HG02840 (cell line): ENCODE results near the gene SFMBT2.
"Not testable (repeated sequence)": the region's sequence is repeated elsewhere in the genome, so short reads cannot be mapped to it uniquely, and the experiment has no call there.

Experiments used
- ATAC-seq: cut with Tn5 transposase; IDR thresholded peaks from one replicate; pipeline ENCODE4 v1.9.1; 2021; ENCODE audit warnings: mild to moderate bottlenecking, moderate library complexity, moderate number of reproducible peaks; ENCODE audit not compliant: unreplicated experiment, low FRiP score

The SFMBT2 gene

DNA sequence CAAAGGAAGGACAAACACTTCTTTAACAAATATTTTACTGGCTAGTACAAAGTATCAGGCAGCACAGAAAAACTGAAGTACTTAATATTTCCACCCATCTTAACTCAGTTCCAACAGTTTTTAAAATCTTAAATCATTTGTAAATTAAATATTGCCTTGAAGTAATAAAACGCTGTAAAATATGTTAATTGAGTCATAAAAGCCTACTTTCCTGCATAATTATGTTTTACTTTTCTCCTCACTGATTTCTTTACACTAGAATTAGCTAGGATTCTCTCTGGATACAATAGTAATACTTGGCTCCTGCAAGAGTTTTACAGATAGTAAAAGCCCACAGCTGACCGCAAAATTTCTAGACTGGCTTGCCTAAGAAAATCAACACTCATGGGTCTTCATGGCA is 74.9 kb downstream of the SFMBT2 start:
- ATAC-seq, result no peak

DNA sequence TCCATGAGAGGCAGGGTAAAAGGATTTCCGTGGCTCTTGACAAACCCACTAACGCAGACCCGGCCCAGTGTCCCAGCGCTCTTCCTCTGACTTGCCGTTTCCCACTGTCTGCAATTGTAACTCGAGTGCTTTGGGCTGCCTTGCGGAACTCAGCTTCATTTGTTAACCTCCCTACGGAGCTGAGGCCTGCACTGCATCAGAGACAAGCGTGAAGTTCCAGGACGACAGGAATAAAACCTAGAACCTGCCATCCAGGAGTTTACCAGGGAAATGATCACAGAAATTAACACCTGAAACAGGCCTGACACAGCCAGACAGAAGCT is 76.2 kb downstream of the SFMBT2 start:
- ATAC-seq, result no peak

DNA sequence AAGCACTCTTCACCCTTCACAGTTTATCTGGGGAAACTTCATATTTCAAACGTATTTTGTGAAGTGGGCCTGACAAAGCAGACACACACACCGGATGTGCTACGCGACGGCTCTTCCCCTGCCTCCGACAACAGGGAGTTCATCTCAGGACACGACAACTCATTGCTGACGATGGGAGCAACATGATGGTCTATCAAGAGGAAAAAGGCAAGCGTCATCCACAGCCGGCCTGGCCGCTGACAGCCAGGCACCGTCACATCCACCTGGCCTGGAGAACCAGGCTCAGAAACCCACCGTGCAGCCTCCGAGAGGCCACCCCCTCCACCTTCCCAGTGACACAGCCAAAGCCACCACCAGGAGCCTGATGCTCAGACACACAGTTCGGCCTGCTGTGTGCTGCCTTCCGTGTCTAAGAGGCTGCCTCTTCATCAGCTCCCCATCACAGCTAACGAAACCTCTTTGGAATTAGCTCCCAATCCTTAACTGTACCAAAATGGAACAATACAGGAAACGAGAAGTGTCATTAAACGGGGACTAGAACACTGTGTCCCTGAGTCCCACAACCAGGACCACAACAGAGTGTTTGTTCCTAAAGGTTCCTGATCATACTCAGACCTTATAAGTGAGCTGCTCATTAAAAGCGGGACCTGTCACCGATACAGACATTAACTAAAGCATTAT is 76.7 kb downstream of the SFMBT2 start:
- ATAC-seq, result no peak

DNA sequence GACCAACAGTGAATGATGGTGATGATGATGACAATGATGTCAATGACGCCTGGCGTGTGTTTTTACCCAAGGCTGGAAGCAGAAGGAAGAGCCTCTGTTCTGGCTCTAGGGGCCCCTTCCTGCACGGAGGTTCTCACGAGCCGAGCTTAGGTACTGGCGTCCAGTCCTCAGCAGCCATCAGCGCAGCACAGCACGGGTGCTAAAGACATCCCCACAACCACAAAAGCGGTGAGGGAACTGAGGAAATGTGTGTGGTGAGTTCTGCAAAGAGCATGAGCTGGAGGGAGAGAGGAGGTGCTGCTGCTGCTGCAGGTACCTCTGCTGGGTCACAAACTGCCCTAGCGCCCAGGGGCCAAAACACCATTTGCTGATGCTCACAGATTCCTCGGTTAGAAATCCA is 81.6 kb downstream of the SFMBT2 start:
- ATAC-seq, result no peak

DNA sequence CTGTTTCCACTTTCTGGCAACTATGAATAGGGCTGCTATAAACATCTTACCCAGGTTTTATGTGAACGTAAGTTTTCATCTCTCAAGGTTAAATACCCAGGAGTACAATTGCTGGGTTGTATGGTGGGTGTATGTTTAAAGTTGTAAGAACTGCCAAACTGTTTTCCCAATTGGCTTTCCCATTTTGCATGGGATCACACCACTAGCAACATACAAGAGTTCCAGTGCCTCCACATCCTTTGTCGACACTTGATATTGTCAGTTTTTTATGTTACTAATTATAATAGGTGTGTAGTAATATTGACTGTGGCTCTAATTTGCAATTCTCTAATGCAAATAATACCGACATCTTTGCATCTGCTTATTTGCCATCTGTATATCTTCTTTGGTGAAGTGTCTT is 82.9 kb downstream of the SFMBT2 start:
- no peak for ATAC-seq

DNA sequence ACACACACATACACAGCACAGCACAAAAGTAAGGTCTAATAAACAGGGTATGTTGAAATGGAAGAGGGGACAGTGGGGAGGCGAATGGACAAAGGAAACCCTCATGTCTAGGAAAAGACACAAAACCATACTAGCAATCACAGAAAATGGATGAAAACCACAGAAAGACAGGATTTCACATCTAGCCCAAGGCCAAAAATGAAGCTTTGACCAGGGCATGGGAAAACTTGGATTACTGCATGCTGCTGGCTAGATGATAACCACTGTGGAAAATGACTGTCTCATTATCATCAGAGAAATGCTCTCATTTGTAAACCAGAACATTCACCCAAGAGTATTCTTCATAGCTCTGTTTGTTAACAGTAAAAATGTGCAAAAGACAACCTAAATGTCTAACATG is 88.2 kb downstream of the SFMBT2 start:
- ATAC-seq, result no peak

DNA sequence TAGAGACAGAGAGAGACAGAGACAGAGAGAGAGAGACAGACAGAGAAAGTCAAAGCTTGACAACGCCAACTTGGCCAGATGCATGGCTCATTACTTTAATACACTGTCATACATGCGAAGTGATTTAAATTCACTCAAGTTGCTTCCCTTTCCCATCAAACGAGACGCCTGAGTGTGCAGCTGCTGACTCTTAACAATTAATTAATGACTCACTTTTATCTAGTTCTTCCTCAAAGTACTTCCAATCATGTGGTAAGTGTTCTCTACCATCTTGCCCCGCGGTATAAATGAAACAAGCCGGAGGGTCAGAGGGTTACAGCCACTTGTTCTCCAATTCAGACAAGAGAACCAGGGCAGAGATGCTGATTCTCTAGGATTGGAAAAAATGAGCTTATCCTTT is 90.8 kb downstream of the SFMBT2 start:
- no peak for ATAC-seq

DNA sequence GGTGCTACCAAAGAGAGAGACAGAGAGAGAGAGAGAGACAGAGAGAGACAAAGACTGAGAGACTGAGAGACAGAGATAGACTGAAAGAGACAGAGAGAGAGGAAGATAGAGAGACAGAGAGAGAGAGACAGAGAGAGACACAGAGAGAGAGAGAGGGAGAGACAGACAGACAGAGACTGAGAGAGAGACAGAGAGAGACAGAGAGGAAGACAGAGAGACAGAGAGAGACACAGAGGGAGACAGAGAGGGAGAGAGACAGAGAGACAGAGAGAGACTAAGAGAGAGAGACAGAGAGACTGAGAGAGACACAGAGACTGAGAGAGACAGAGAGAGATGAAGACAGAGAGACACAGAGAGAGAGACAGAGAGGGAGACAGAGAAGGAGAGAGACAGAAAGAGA is 91.2 kb downstream of the SFMBT2 start:
- no peak for ATAC-seq

DNA sequence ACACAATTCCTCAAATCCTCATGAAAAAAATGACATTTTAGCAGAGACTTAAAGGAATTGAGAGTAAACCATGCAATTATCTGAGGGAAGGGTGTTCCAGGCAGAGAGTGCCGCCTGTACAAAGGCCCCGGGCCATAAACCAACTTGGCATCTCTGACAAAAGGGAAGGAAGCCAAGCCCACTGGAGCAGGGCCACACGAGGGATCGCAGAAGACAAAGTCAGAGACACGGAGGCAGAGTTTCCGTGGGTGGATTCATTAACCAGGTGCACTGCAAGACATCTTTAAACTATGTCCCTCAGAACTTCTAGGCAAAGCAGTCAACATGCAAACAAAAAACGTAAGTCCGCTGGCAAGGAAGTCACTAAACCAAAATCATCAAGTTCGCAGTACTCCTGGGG is 92.0 kb downstream of the SFMBT2 start:
- ATAC-seq, result no peak

DNA sequence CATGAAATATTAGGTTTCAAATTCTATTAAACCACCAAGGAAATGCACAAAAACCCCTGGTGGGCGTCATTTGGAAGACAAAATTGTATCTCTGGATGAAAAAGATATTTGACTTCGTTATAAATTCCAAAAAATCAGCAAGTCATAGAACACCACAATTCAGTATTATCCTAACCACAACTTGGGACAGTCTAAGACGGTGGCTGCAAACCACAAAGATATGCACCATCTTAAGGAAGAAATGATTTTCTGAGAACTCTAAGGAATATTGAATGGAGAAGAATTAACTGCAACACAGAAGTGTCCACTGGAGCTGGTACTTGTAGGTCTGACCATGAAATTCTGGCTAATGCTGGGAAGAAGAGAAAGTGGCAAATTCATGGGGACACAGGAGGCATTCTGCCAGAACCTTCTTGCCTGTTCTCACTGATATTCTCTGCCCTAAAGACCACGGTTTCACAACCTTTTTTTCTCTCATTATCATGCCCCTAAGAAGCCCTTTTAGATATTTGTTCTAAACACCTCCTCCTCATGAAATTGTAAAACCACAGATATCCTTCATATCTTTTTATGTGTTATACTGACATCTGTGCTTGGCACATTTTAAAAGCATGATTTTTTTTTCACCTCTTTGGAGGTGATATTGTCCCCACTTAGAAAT is 92.9 kb downstream of the SFMBT2 start:
- no peak for ATAC-seq

DNA sequence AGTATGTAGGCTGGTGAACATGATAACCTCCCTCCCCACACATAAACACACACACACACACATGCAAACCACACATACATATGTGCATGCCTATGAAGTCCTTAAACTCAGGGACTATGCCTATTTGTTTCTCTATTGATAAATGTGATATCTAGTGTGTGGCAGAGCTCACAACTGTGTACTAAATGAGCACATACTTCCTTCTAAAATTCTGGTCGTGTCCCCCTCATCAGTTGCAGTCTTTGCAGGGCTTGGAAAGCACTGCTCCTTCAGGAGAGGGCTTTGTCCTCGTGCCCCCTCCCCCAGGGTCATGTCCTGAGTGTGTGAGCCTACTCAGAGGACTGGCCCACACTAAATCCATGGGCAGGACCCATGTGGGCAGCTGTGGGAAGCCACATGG is 94.0 kb downstream of the SFMBT2 start:
- ATAC-seq, result no peak

DNA sequence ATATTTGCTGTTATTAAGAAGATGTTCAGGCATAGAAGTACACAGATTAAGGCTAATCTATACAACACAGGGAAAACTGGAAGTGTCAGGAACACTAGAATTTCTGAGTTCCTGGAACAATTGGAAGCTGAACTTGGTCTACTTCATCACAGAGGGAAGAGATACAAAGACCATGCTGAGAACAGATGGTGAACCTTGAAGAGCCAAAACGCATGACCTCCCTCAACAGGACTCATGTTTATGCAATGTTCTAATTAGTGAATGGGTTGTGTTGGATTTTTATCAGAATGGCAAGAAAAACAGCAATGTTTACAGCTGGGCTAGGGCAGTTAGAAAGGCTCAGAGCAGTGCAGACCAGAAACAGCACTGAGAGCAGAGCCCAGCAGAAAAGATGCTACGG is 94.9 kb downstream of the SFMBT2 start:
- ATAC-seq, result no peak

DNA sequence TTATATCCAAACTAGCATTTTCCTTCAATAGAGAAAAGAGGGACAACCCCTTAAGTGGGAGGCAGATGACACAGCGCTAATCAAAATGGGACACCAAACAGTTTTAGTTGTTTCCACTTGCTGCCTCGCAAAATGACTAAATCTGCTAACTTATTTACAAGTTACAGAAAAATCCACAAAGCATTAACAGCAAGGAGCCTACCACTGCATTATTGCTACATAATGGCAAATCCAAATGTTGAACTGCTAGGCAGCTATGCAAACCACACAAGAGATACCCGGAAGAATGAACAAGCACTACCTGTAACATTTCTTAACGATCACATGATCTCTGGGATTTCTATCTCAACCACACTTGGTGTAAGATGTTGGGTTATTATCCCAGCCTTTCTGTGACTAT is 96.7 kb downstream of the SFMBT2 start:
- ATAC-seq, result no peak

DNA sequence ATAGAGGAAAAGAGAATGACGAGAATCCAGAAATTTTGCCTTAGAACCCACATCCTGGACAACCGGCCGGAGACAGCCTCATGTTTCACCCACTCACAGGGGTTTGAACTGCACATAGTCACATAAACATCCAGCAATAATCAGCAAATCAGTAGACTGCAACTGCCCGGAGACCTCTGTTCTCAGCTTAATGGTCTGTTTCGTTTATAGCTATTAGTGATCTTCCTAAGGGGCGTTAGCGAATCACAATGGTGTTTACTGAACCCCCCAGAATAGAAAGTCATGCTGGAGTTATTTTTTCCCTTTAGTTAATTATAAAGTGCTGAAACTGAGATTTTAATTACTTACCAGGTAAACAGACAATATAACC is 98.4 kb downstream of the SFMBT2 start:
- no peak for ATAC-seq

DNA sequence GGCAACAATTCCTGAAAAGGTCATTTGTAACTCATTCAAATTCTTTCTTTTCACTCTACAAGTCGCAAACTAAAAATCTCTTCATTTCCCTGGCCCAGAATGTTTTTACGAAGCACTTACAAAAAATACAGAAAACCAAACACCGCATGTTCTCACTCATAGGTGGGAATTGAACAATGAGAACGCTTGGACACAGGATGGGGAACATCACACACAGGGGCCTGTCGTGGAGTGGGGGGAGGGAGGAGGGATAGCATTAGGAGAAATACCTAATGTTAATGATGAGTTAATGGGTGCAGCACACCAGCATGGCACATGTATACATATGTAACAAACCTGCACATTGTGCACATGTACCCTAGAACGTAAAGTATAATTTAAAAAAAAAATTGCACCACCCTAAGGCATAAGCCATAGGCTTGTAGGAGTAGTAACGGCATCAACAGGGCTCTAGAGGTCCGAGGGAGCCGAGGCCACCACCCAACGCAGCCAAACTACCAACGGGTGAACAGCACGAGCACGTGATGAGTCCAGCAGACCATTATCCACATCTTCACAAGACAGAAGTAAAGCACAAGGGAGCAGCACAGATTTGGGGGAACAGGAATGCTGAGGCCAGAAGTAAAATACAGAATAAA is 98.9 kb downstream of the SFMBT2 start:
- not testable (repeated sequence) for ATAC-seq

DNA sequence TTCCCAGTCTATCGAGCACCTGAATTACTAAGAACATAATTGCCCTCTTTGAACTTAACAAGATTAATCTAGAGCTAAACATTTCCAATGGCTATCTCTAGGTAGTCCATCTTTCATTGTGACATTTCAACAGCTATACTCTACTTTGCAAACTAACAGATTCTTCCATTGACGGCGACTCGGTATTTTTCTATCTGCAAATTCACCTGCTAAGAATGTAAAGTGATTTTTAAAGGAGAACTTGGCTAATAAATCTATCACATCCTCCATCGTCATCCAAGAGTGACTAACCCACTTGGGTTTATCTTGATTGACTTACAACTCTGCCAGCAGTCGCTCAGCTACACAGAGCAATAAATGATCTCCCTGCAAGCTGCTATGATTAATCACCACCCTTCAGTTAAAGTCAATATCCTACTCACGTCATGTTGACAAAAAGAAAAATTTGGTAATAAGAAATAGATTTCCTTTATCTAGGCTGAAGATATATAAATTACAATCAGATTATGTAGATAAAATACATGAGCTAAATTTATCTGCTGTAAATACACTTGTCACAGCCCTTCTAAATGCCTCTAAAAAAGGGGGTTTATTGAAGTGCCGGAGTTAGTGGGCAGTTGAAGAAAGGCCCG is 99.5 kb downstream of the SFMBT2 start:
- ATAC-seq, result no peak

DNA sequence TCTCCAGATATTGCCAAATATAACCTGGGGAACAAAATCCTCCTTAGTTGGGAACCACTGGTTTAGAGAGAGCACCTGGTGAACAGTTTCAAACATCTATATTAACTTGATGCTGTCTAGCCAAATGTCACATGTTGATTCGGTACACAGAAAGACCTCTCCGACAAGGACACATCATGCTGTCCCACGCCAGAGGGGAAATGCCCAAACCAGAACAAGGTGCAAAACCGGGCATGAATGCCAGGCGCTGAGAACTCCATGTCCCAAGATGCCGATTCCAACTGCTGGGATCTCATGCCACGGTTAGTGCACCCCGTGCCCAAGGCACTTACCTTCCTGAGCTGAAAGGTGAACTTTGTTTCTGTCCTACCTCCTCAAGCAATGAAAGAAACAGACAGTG is 100.8 kb downstream of the SFMBT2 start:
- ATAC-seq, result no peak

DNA sequence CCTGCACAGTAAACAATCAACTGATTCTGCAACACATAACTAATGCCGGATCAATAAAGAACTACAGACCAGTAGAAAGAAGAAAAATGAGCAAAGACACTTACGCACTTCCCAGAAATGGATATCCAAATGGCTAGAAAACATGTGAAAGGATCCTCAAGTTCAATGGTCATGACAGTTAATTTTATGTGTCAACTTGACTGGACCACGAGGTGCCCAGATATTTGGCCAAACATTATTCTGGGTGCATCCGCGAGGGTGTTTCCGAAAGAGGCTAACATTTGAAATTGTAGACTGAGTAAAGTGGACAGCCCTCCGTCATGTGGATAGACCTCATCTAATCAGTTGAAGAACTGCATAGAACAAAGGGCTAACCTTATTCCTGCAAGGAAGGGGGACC is 102.0 kb downstream of the SFMBT2 start:
- no peak for ATAC-seq

DNA sequence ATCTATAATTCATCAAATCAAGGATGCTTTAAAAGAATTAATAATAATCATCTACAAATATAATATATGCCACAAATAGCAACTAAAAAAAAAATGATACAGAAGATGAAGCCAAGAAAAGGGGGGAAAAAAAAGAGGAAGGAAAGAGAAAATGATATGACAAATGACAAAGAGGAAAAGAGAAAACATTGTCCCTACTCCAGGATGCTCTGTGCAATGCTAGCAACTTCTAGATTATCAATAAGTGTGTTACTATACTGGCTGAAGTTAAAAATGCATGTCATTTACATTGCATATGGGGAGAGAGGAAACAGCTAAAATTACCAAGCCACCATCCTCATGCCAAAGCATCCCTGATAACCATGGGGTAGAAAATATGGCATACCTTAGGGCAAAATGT is 104.2 kb downstream of the SFMBT2 start:
- no peak for ATAC-seq

DNA sequence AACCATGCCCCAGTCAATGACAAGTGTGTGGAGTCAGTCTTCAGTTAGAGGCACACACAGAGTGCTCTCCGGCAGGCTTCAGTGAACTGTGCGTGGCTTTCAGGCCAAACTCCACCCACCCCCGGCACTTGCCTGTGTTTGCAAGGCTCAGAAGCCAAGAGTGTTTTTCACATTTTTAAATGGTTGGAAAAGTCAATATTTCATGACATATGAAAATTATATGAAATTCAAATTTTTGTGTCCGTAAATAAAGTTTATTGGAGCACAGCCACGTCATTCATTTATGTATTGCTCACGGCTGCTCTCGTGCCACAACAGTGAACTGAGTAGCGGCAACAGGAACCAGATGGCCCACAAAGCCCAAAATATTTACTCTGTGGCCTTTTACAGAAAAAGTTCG is 104.7 kb downstream of the SFMBT2 start:
- no peak for ATAC-seq

DNA sequence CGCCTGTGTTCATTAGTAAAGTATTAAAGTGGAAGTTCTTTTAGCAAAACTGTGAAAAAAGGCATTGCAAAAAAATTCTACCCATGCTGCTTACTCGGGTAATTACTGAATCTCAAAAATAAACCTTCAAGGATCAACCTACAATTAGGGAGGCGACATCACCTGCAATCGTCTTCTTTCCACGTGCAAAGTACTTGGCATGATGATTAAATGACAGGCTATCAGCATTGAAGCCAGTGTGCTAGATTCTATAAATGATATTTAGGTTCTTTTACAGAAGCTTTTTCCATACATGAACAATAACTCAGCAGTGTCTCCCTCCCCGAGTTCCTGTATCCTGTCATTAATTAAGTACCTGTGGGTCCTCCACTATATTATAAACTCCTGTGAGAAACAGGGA is 105.8 kb downstream of the SFMBT2 start:
- ATAC-seq, result no peak

DNA sequence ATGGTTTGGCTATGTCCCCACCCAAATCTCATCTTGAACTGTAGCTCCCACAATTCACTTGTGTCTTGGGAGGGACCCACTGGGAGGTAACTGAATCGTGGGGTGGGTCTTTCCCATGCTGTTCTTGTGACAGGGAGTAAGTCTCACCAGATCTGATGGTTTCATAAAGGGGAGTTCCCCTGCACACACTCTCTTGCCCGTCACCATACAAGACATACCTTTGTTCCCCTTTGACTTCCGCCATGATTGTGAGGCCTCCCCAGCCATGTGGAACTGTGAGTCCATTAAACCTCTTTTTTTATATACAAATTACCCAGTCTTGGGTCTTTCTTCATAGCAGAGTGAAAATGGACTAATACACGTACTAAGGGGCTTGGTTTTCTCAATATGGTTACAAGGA is 106.7 kb downstream of the SFMBT2 start:
- no peak for ATAC-seq
